Stimulated activated memory B cell treated with anti-CD40 and anti-IgM and Interleukin-4, amounts not matched to agents 10 μg/mL and 1 μg/mL and 100 μg/mL, for 72 hours (primary cell): ENCODE measurements around the gene FAM83C.
"Not testable (repeated sequence)": the region's sequence is repeated elsewhere in the genome, so short reads cannot be mapped to it uniquely, and the experiment has no call there.

Source experiments
- ATAC-seq: fragments of 150-1000 bp; cut with Tn5 transposase; 2 replicates; pipeline ENCODE4 v1.10.0; 2021
- H3K27ac Mint-ChIP-seq: one replicate; pipeline ENCODE4 v1.8.0; 2022; ENCODE audit warnings: mild to moderate bottlenecking, mixed read lengths
- H3K27me3 Mint-ChIP-seq: one replicate; pipeline ENCODE4 v1.8.0; 2022; ENCODE audit warnings: mixed read lengths
- H3K36me3 Mint-ChIP-seq: one replicate; pipeline ENCODE4 v1.8.0; 2022; ENCODE audit warnings: mixed read lengths
- H3K4me1 Mint-ChIP-seq: one replicate; pipeline ENCODE4 v1.8.0; 2022; ENCODE audit warnings: mixed read lengths
- H3K4me3 Mint-ChIP-seq: one replicate; pipeline ENCODE4 v1.8.0; 2022; ENCODE audit warnings: mild to moderate bottlenecking, moderate library complexity, mixed read lengths
- H3K9me3 Mint-ChIP-seq: one replicate; pipeline ENCODE4 v1.8.0; 2022; ENCODE audit warnings: mixed read lengths

FAM83C gene

GRCh38 chr20:35273449-35274171, 18.6 kb downstream of the FAM83C start:
- H3K4me1 Mint-ChIP-seq, result peaks cover 51% of the 10 kb centered on the region
- H3K36me3 Mint-ChIP-seq, result peaks cover 42% of the 10 kb centered on the region
- ATAC-seq, result no peak
- no peak overlapping the region for H3K4me3 Mint-ChIP-seq
- no peaks in the 10 kb centered on the region for H3K27me3 Mint-ChIP-seq
- H3K9me3 Mint-ChIP-seq, result no peaks in the 10 kb centered on the region
- H3K27ac Mint-ChIP-seq, result no peak overlapping the region

GRCh38 chr20:35271904-35272303, 20.3 kb downstream of the FAM83C start:
- no peak overlapping the region for H3K4me3 Mint-ChIP-seq
- no peaks in the 10 kb centered on the region for H3K9me3 Mint-ChIP-seq
- H3K27ac Mint-ChIP-seq, result no peak overlapping the region
- peaks cover 39% of the 10 kb centered on the region for H3K36me3 Mint-ChIP-seq
- no peaks in the 10 kb centered on the region for H3K27me3 Mint-ChIP-seq
- H3K4me1 Mint-ChIP-seq, result peaks cover 41% of the 10 kb centered on the region
- ATAC-seq, result no peak

- H3K9me3 Mint-ChIP-seq, result no peaks in the 10 kb centered on the region
- H3K36me3 Mint-ChIP-seq, result peaks cover 45% of the 10 kb centered on the region
- H3K27ac Mint-ChIP-seq, result peak overlapping the region; percentile 5
- H3K4me1 Mint-ChIP-seq, result peaks cover 37% of the 10 kb centered on the region
- H3K27me3 Mint-ChIP-seq, result no peaks in the 10 kb centered on the region
- ATAC-seq, result no peak
- H3K4me3 Mint-ChIP-seq, result no peak overlapping the region
Measured at GRCh38 chr20:35271073-35271882, 20.9 kb downstream of the FAM83C start.

- no peaks in the 10 kb centered on the region for H3K9me3 Mint-ChIP-seq
- H3K4me3 Mint-ChIP-seq, result no peak overlapping the region
- ATAC-seq, result no peak
- H3K27ac Mint-ChIP-seq, result peak overlapping the region; percentile 53
- no peaks in the 10 kb centered on the region for H3K27me3 Mint-ChIP-seq
- peaks cover 28% of the 10 kb centered on the region for H3K4me1 Mint-ChIP-seq
- peaks cover 47% of the 10 kb centered on the region for H3K36me3 Mint-ChIP-seq
Measured at GRCh38 chr20:35270021-35270902, 22.0 kb downstream of the FAM83C start.

- Mint-ChIP-seq H3K27me3 (no peaks in the 10 kb centered on the region), H3K4me1 (peaks cover 27% of the 10 kb centered on the region), H3K27ac (no peak overlapping the region), H3K4me3 (no peak overlapping the region), H3K36me3 (peaks cover 52% of the 10 kb centered on the region), H3K9me3 (no peaks in the 10 kb centered on the region)
- peak; percentile 61 for ATAC-seq
Measured at GRCh38 chr20:35269055-35269781, 23.0 kb downstream of the FAM83C start.

- Mint-ChIP-seq H3K36me3 (peaks cover 58% of the 10 kb centered on the region), H3K27ac (no peak overlapping the region), H3K4me1 (peaks cover 23% of the 10 kb centered on the region)
Measured at GRCh38 chr20:35267092-35267491, 25.1 kb downstream of the FAM83C start.

GRCh38 chr20:35264755-35265154, 27.5 kb downstream of the FAM83C start:
- Mint-ChIP-seq H3K4me3 (no peak overlapping the region), H3K27me3 (no peaks in the 10 kb centered on the region), H3K27ac (no peak overlapping the region), H3K9me3 (no peaks in the 10 kb centered on the region), H3K36me3 (peaks cover 43% of the 10 kb centered on the region), H3K4me1 (peaks cover 14% of the 10 kb centered on the region)
- ATAC-seq, result no peak

More at GRCh38 chr20:35267092-35267491, 25.1 kb downstream of the FAM83C start:
- ATAC-seq, result no peak
- Mint-ChIP-seq H3K27me3 (no peaks in the 10 kb centered on the region), H3K4me3 (no peak overlapping the region), H3K9me3 (no peaks in the 10 kb centered on the region)

- no peaks in the 10 kb centered on the region for H3K9me3 Mint-ChIP-seq
- peaks cover 35% of the 10 kb centered on the region for H3K36me3 Mint-ChIP-seq
- ATAC-seq, result no peak
- H3K4me1 Mint-ChIP-seq, result peaks cover 6% of the 10 kb centered on the region
- no peaks in the 10 kb centered on the region for H3K27me3 Mint-ChIP-seq
- H3K4me3 Mint-ChIP-seq, result no peak overlapping the region
- H3K27ac Mint-ChIP-seq, result no peak overlapping the region
Measured at GRCh38 chr20:35263532-35264341, 28.5 kb downstream of the FAM83C start.

GRCh38 chr20:35262731-35263531, 29.3 kb downstream of the FAM83C start:
- ATAC-seq, H3K27me3 Mint-ChIP-seq, H3K27ac Mint-ChIP-seq, H3K9me3 Mint-ChIP-seq, H3K4me3 Mint-ChIP-seq, H3K4me1 Mint-ChIP-seq: not testable (repeated sequence)
- peaks cover 33% of the 10 kb centered on the region for H3K36me3 Mint-ChIP-seq

- not testable (repeated sequence) for H3K27me3 Mint-ChIP-seq, H3K9me3 Mint-ChIP-seq, H3K27ac Mint-ChIP-seq, H3K4me1 Mint-ChIP-seq, ATAC-seq, H3K4me3 Mint-ChIP-seq
- H3K36me3 Mint-ChIP-seq, result peaks cover 27% of the 10 kb centered on the region
Measured at GRCh38 chr20:35262321-35262720, 29.9 kb downstream of the FAM83C start.

- Mint-ChIP-seq H3K4me1 (peaks cover 6% of the 10 kb centered on the region), H3K4me3 (no peak overlapping the region), H3K27me3 (no peaks in the 10 kb centered on the region), H3K27ac (no peak overlapping the region), H3K9me3 (no peaks in the 10 kb centered on the region), H3K36me3 (peaks cover 22% of the 10 kb centered on the region)
- ATAC-seq, result no peak
Measured at GRCh38 chr20:35260426-35260825, 31.8 kb downstream of the FAM83C start.

- Mint-ChIP-seq H3K9me3 (no peaks in the 10 kb centered on the region), H3K36me3 (peaks cover 16% of the 10 kb centered on the region), H3K27ac (no peak overlapping the region), H3K4me1 (peaks cover 3% of the 10 kb centered on the region), H3K4me3 (no peak overlapping the region), H3K27me3 (no peaks in the 10 kb centered on the region)
- ATAC-seq, result no peak
Measured at GRCh38 chr20:35257175-35257909, 34.9 kb downstream of the FAM83C start.

GRCh38 chr20:35254448-35254999, 37.7 kb downstream of the FAM83C start:
- H3K27me3 Mint-ChIP-seq, result no peaks in the 10 kb centered on the region
- H3K4me1 Mint-ChIP-seq, result peaks cover 25% of the 10 kb centered on the region
- peaks cover 16% of the 10 kb centered on the region for H3K36me3 Mint-ChIP-seq
- no peaks in the 10 kb centered on the region for H3K9me3 Mint-ChIP-seq
- H3K27ac Mint-ChIP-seq, result no peak overlapping the region
- ATAC-seq, result no peak
- no peak overlapping the region for H3K4me3 Mint-ChIP-seq
